IPS DF 4.7 (cell line): Measurements from ENCODE around the gene POLR3C.
A peak's percentile ranks its signal among the peaks of the same experiment; 100 is the strongest.

Experiments
- DNase-seq: peaks from one replicate; pipeline ENCODE4 v3.0.0-alpha.2; 2013; ENCODE audit warnings: low spot score; ENCODE audit errors: extremely low read depth

POLR3C gene

GRCh38 chr1:145871994-145872924 is 48.3 kb downstream of the POLR3C start:
- no peak for DNase-seq

DNA sequence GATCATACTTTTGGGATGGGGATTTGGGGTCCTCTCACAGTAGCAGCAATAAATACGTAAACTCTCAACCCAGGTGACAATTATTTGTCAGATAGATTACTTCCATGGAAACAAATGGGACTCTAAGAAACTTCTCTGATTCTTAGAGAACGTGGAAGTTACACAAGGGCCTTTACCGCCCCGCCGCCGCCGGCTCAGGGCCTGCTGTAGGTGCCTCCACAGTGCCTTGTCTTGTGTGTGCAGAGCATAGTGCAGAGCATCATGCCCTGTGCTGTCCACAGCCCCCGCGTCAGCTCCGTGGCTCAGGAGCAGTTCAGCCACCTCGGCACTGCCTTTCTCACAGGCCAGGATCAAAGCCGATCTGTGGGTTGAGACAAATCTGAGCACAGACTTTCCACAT is 50.6 kb downstream of the POLR3C start:
- DNase-seq, result no peak

- DNase-seq, result no peak
Measured at GRCh38 chr1:145877923-145878486, 54.0 kb downstream of the POLR3C start.

DNA sequence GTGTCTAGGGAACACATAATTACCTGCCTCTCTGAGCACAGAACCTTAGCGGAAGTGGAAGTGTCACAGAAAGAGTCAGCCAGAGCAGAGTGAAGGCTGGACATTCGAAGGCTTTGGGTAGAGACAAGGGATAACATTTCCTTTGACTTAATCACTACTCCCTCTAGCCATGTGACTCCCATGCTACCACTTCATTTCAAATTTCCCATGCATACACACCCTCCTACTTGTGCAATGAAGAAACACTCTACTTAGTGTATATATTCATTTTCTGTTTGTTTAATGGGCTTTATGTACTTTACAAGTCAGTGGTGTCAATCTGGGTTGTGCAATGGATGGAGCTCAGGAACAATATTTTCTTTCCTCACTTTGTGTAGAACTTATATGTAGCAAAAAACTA is 54.7 kb downstream of the POLR3C start:
- no peak for DNase-seq

GRCh38 chr1:145879775-145880174 is 55.8 kb downstream of the POLR3C start:
- no peak for DNase-seq

DNA sequence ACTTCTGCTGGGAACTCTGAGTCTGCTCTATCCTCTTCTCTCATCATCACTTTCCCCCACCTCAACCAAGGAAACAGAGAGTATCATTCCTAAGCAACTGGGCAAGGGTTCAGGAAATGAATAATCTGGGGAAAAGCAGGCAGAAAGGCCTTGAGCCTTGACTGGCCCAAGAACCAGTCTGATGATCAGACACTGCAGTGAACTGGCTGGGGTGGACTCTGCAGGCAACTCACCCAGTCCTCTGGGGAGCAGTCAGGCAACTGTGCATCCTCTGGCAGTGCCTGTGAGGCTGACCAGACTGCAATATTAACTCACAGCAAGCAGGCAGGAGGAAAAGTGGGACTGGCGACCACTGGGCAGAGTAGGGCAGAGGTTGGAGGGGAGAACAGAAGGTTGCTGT is 60.7 kb downstream of the POLR3C start:
- DNase-seq, result no peak

GRCh38 chr1:145885738-145886287 is 61.8 kb downstream of the POLR3C start, which contains the start of gene ANKRD35:
TSS of gene ANKRD35 (minus strand) at chr1:145885866. CDS start at chr1:145885758, 108 bp downstream.
- DNase-seq, result no peak

GRCh38 chr1:145886390-145886789 is 62.4 kb downstream of the POLR3C start:
- DNase-seq, result no peak

GRCh38 chr1:145886816-145887215 is 62.8 kb downstream of the POLR3C start:
- no peak for DNase-seq

- no peak for DNase-seq
Measured at GRCh38 chr1:145887631-145888030, 63.6 kb downstream of the POLR3C start.

GRCh38 chr1:145889722-145890121 is 65.7 kb downstream of the POLR3C start:
- DNase-seq, result no peak

DNA sequence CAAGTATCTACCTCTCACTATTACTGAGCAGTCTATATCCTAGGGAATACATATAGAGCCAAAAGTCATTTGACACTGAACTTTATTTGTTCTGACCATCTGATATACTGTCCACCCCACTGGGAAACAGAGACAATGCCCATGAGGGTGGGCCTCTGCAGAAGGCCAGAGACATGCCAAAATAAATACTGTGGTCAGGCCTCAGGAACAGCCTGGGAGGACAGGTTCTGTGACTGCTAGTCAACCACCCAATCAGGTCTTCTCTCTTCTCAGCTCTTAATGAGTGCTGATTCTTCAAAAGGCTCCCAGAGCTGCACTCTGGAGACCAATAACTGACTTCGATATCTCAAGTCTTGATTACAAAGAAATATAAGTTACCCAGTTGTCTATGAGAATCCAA is 67.1 kb downstream of the POLR3C start:
- DNase-seq, result no peak

GRCh38 chr1:145891587-145892485 is 67.8 kb downstream of the POLR3C start:
- peak; percentile 96 for DNase-seq

DNA sequence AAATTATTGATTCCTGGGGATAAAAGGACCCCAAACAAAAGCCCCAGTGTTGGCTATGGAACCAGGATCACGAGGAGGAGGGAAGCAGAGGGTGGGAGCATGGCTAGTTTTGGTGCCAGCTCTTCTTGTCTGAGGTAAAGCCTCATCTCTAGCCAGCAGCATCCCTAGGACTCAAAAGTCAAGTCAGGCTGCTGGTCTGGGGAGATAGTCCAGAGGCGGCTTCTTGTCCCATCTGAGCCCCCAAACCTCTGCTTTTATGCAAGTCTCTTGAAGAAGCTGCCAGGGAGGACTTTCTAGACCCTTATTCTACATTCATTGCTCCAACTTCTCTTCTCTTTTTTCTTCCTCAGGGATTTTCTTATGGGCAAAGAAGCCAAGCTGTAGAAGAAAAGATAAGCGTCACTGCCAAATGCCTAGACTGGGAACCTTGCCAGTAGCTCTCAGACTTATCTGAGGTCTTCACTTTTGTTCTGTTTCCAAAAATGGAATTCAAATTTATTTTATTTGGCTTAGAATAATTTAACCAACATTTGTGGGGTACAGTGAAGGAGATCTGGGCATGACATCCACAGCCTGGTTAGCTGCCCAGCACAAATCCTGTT is 68.6 kb downstream of the POLR3C start:
- no peak for DNase-seq

GRCh38 chr1:145893306-145894055 is 69.5 kb downstream of the POLR3C start:
- no peak for DNase-seq
